HepG2 (cell line): ENCODE data around the gene UST. TPM values are rescaled to one million over a fixed set of nuclear protein-coding genes. Genes with fewer than 3 reads are reported as not detected.

Experiments used
- ATAC-seq: fragments of 200-7000 bp; cut with Tn5 transposase; 3 replicates; pipeline ENCODE4 v1.9.1; 2020; ENCODE audit warnings: mild to moderate bottlenecking, moderate library complexity
- BruUV-seq: library from RNA; stranded (reverse); fragments of 400-500 nt; replicated peaks from 2 replicates; lab custom pipeline; 2021; lab: Mats Ljungman, UMichigan
- CTCF ChIA-PET: fragments of 300-600 bp; formaldehyde crosslinking; extraction: SDS; loops from one replicate; lab custom pipeline; 2021; ENCODE audit warnings: low total read pairs, inconsistent platforms, low intra/inter-chr PET ratio; lab: Yijun Ruan, JAX
- POLR2A ChIA-PET: fragments of 350-600 bp; sonication (Branson Sonifier 250); formaldehyde crosslinking; loops from one replicate; lab custom pipeline; 2020; ENCODE audit warnings: antibody characterized with exemption, inconsistent platforms; lab: Yijun Ruan, JAX
- DNase-seq: peaks from one replicate; pipeline ENCODE4 v3.0.0-alpha.2; 2015; ENCODE audit warnings: low spot score
- FAIRE-seq: peaks from 3 replicates; lab custom pipeline; 2011; peaks lifted over from hg19 to GRCh38; lab: Jason Lieb, UNC
- H2AFZ ChIP-seq: one replicate; pipeline ENCODE4 v1.6.1; 2011; ENCODE audit warnings: low read length, inconsistent platforms
- H3K27ac ChIP-seq: fragments of 300-600 bp; 3 replicates; pipeline ENCODE4 v1.8.0; 2011; ENCODE audit warnings: mixed run types, mild to moderate bottlenecking, mixed read lengths, low read length, inconsistent platforms; ENCODE audit not compliant: insufficient read depth; ENCODE audit errors: extremely low read length
- H3K27me3 ChIP-seq, 2 experiments: fragments of 200-600 bp in 1 of 2; 2 replicates in 1 of 2; 3 replicates in 1 of 2; pipeline versions ENCODE4 v1.6.0 to v1.8.0; 2011; ENCODE audit warnings: low read length in 2 of 2, mild to moderate bottlenecking in 2 of 2, moderate library complexity in 2 of 2, inconsistent platforms in 1 of 2; ENCODE audit not compliant: insufficient read depth in 2 of 2, control insufficient read depth in 1 of 2
- H3K36me3 ChIP-seq, 2 experiments: fragments of 200-600 bp in 1 of 2; replicated peaks in 1 of 2; 2 replicates in 1 of 2; 3 replicates in 1 of 2; pipeline versions ENCODE4 v1.5.1 to v1.8.0; 2011; ENCODE audit warnings: low read length in 2 of 2, inconsistent platforms in 1 of 2; ENCODE audit not compliant: insufficient read depth in 2 of 2, control insufficient read depth in 1 of 2
- H3K4me1 ChIP-seq: 2 replicates; pipeline ENCODE4 v1.5.1; 2012; ENCODE audit warnings: low read length, inconsistent platforms; ENCODE audit not compliant: insufficient read depth
- H3K4me2 ChIP-seq: 2 replicates; pipeline ENCODE4 v1.6.0; 2011; ENCODE audit warnings: low read depth, low read length, inconsistent platforms
- H3K4me3 ChIP-seq, 3 experiments: fragments of 200-600 bp in 1 of 3; sonication (generic), shearing (Covaris generic) in 1 of 3; replicated peaks in 1 of 3; 2 replicates each; pipeline ENCODE4 v1.5.1; 2011 to 2016; ENCODE audit warnings: low read length in 3 of 3, inconsistent platforms in 2 of 3, low read depth in 2 of 3, mild to moderate bottlenecking in 2 of 3, control low read depth in 1 of 3, mixed read lengths in 1 of 3; ENCODE audit not compliant: insufficient read depth in 1 of 3
- H3K79me2 ChIP-seq: one replicate; pipeline ENCODE4 v1.6.1; 2011; ENCODE audit warnings: low read length, inconsistent platforms; ENCODE audit not compliant: insufficient read depth
- H3K9ac ChIP-seq: 2 replicates; pipeline ENCODE4 v1.6.0; 2011; ENCODE audit warnings: mild to moderate bottlenecking, low read depth, low read length, inconsistent platforms; ENCODE audit not compliant: insufficient read depth
- H3K9me3 ChIP-seq: 2 replicates; pipeline ENCODE4 v1.5.1; 2012; ENCODE audit warnings: mild to moderate bottlenecking, low read length
- H4K20me1 ChIP-seq: 2 replicates; pipeline ENCODE4 v1.6.0; 2011; ENCODE audit warnings: inconsistent platforms, mild to moderate bottlenecking, low read length, moderate library complexity; ENCODE audit not compliant: insufficient read depth
- ATRX ChIP-seq: sonication (generic); formaldehyde crosslinking; IDR thresholded peaks from 2 replicates; pipeline ENCODE4 v1.4.0; 2020; ENCODE audit warnings: missing genetic modification reagents, borderline replicate concordance
- BRCA1 ChIP-seq: sonication (generic); formaldehyde crosslinking; IDR thresholded peaks from 2 replicates; pipeline ENCODE4 v1.4.0; 2020; ENCODE audit warnings: missing genetic modification reagents
- GATAD1 ChIP-seq: IDR thresholded peaks from 2 replicates; pipeline ENCODE4 v1.6.1; 2016; ENCODE audit warnings: missing genetic modification reagents, missing compliant biosample characterization
- HMG20B ChIP-seq: conservative IDR thresholded peaks from 2 replicates; pipeline ENCODE4 v1.6.1; 2016; ENCODE audit warnings: missing genetic modification reagents, missing compliant biosample characterization
- KAT2B ChIP-seq: fragments of 150-350 bp; IDR thresholded peaks from 2 replicates; pipeline ENCODE4 v1.6.1; 2014; ENCODE audit warnings: low read depth, low read length, borderline replicate concordance
- KDM5B ChIP-seq: sonication (generic); formaldehyde crosslinking; IDR thresholded peaks from 2 replicates; pipeline ENCODE4 v1.4.0; 2020; ENCODE audit warnings: missing genetic modification reagents, mild to moderate bottlenecking, borderline replicate concordance
- NBN ChIP-seq: fragments of 450-650 bp; conservative IDR thresholded peaks from 2 replicates; pipeline ENCODE4 v1.6.1; 2017
- NFKBIZ ChIP-seq: IDR thresholded peaks from 2 replicates; pipeline ENCODE4 v1.6.1; 2018; ENCODE audit warnings: missing genetic modification reagents, missing compliant biosample characterization
- RBM39 ChIP-seq: fragments of 200-400 bp; formaldehyde crosslinking; IDR thresholded peaks from one replicate; pipeline ENCODE4 v1.6.1; 2018; ENCODE audit warnings: antibody characterized with exemption, mild to moderate bottlenecking, low read depth, low read length; ENCODE audit not compliant: poor library complexity, severe bottlenecking
- SRY ChIP-seq: sonication (generic); formaldehyde crosslinking; IDR thresholded peaks from 2 replicates; pipeline ENCODE4 v1.8.0; 2022; ENCODE audit warnings: mild to moderate bottlenecking, missing genetic modification reagents
- ZNF3 ChIP-seq: IDR thresholded peaks from 2 replicates; pipeline ENCODE4 v1.7.0; 2017; ENCODE audit warnings: inconsistent platforms
- ZNF83 ChIP-seq: sonication (generic); formaldehyde crosslinking; IDR thresholded peaks from 2 replicates; pipeline ENCODE4 v1.4.0; 2020; ENCODE audit warnings: missing genetic modification reagents, mild to moderate bottlenecking, borderline replicate concordance
- ZSCAN31 ChIP-seq: sonication (generic); formaldehyde crosslinking; IDR thresholded peaks from 2 replicates; pipeline ENCODE4 v1.5.0; 2020; ENCODE audit warnings: low read depth, mild to moderate bottlenecking, missing genetic modification reagents
- WGBS: methylation state at CpG from one replicate; pipeline ENCODE4 v1.1.6; 2017; ENCODE audit warnings: low lambda C conversion rate; 5-methylcytosine and 5-hydroxymethylcytosine counted together
- in situ Hi-C: cut with HindIII; loops from 2 replicates; pipeline ENCODE4 v1.10.0; 2017; ENCODE audit warnings: low pct_unique_long_range_greater_than_20kb; ENCODE audit not compliant: extremely low pct_ligation_motif_present
- intact Hi-C: fragments of 100-400 bp; cut with micrococcal nuclease; formaldehyde crosslinking; loops from one replicate; pipeline ENCODE4 v1.10.0; 2022; ENCODE audit not compliant: unreplicated experiment
- polyA plus RNA-seq, 8 experiments: library from polyadenylated mRNA; depleted of rRNA in 3 of 8; stranded (reverse) in 7 of 8; unstranded in 1 of 8; fragments of >200 nt; fragmentation: Illumina TruSeq in 4 of 8; extraction: Trizol in 4 of 8; gene quantifications; 2 replicates each; pipeline versions ENCODE4 v1.2.1 to v1.2.3, GENCODE V29; 2011 to 2016; ENCODE audit warnings: low read depth in 4 of 8, missing spikeins in 1 of 8, mixed read lengths in 1 of 8; ENCODE audit not compliant: insufficient read depth in 1 of 8
- total RNA-seq, 5 experiments: library from RNA; depleted of rRNA; stranded (reverse); fragments of >200 nt; fragmentation: Illumina TruSeq; extraction: Trizol; gene quantifications; 2 replicates each; pipeline ENCODE4 v1.2.3, GENCODE V29; 2016; ENCODE audit warnings: low read depth in 1 of 5
- TF ChIP-seq, protein P1 (sequence below): sonication (generic); formaldehyde crosslinking; IDR thresholded peaks from 2 replicates; pipeline ENCODE4 v1.4.0; 2020; ENCODE audit warnings: missing genetic modification reagents
- TF ChIP-seq, protein P2 (sequence below), 2 experiments: sonication (generic) in 1 of 2; formaldehyde crosslinking in 1 of 2; IDR thresholded peaks; 2 replicates each; pipeline versions ENCODE4 v1.4.0 to v1.6.1; 2016 to 2020; ENCODE audit warnings: borderline replicate concordance in 1 of 2, low read depth in 1 of 2, mild to moderate bottlenecking in 1 of 2, missing genetic modification reagents in 1 of 2
- TF ChIP-seq, protein P3 (sequence below): sonication (generic); formaldehyde crosslinking; IDR thresholded peaks from 2 replicates; pipeline ENCODE4 v1.8.0; 2022; ENCODE audit warnings: mild to moderate bottlenecking, missing genetic modification reagents

UST gene
- total and polyA plus RNA-seq, 2 of the 13 experiments (the other 11 are each of a cell fraction or from before 2014, with no cell fraction given), result 0.27 TPM; not detected in 1

DNA sequence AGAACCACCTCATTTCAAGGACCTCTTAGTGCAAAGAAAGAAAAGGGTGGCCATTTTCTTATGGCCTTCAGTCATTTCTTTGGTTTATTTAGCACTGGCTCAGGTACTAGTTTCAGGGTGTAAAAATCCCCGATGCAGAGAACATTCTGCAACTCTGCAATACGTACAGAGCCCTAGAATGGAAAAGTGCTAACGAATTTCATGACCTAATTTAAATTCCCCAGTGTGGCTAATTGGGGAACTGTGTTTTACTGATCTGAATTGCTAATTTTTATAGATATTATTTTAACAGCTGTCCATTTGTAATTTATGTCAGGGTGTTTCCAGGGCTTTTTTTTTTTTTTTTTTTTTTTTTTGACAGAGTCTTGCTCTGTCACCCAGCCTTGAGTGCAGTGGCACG lies 160.7 kb downstream of the UST start:
- intact Hi-C loops (no loop called here), in situ Hi-C loops (no loop called here)
- Histone ChIP-seq H3K36me3 (no peaks in the 10 kb centered on the region), H3K4me1 (no peaks in the 10 kb centered on the region; the same call in 1 of the 2 replicates), H3K4me2 (no peak overlapping the region), H3K79me2 (no peaks in the 10 kb centered on the region), H3K9ac (no peak overlapping the region), H3K4me3 (no peak overlapping the region), H3K9me3 (no peaks in the 10 kb centered on the region), H4K20me1 (no peaks in the 10 kb centered on the region), H3K27me3 (peaks cover 0 to 11% of the 10 kb centered on the region in 2 experiments; a peak in 2 of 5 replicates), H2AFZ (no peak overlapping the region), H3K27ac (no peak overlapping the region)
- 15% methylated on average over 4 of the region's 4 CpGs for WGBS
- no TSS peak for BruUV-seq
- FAIRE-seq, result no peak
- ATAC-seq, result no peak
- no peak for DNase-seq
- ChIA-PET POLR2A (no interaction called here), CTCF (no interaction called here)
- TF ChIP-seq, protein P1, sequence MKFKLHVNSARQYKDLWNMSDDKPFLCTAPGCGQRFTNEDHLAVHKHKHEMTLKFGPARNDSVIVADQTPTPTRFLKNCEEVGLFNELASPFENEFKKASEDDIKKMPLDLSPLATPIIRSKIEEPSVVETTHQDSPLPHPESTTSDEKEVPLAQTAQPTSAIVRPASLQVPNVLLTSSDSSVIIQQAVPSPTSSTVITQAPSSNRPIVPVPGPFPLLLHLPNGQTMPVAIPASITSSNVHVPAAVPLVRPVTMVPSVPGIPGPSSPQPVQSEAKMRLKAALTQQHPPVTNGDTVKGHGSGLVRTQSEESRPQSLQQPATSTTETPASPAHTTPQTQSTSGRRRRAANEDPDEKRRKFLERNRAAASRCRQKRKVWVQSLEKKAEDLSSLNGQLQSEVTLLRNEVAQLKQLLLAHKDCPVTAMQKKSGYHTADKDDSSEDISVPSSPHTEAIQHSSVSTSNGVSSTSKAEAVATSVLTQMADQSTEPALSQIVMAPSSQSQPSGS (CRISPR knock-in tag), result no peak
- TF ChIP-seq RBM39, result no peak
- TF ChIP-seq GATAD1 (CRISPR knock-in tag), result no peak
- TF ChIP-seq ATRX (CRISPR knock-in tag), result no peak
- TF ChIP-seq BRCA1, result no peak
- TF ChIP-seq HMG20B (CRISPR knock-in tag), result no peak
- no peak for TF ChIP-seq KDM5B (CRISPR knock-in tag)
- no peak for TF ChIP-seq SRY (CRISPR knock-in tag)
- TF ChIP-seq NFKBIZ (CRISPR knock-in tag), result no peak
- TF ChIP-seq, protein P2, sequence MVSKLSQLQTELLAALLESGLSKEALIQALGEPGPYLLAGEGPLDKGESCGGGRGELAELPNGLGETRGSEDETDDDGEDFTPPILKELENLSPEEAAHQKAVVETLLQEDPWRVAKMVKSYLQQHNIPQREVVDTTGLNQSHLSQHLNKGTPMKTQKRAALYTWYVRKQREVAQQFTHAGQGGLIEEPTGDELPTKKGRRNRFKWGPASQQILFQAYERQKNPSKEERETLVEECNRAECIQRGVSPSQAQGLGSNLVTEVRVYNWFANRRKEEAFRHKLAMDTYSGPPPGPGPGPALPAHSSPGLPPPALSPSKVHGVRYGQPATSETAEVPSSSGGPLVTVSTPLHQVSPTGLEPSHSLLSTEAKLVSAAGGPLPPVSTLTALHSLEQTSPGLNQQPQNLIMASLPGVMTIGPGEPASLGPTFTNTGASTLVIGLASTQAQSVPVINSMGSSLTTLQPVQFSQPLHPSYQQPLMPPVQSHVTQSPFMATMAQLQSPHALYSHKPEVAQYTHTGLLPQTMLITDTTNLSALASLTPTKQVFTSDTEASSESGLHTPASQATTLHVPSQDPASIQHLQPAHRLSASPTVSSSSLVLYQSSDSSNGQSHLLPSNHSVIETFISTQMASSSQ (IDR thresholded peaks at IDR 0.05; ENCODE audit: low read depth), result no peak
- TF ChIP-seq, protein P2 (CRISPR knock-in tag; IDR thresholded peaks at IDR 0.05; ENCODE audit: borderline replicate concordance), result no peak
- TF ChIP-seq ZSCAN31, result no peak
- no peak for TF ChIP-seq KAT2B
- TF ChIP-seq ZNF83 (CRISPR knock-in tag), result no peak
- no peak for TF ChIP-seq NBN
- no peak for TF ChIP-seq ZNF3 (CRISPR knock-in tag)
- TF ChIP-seq, protein P3, sequence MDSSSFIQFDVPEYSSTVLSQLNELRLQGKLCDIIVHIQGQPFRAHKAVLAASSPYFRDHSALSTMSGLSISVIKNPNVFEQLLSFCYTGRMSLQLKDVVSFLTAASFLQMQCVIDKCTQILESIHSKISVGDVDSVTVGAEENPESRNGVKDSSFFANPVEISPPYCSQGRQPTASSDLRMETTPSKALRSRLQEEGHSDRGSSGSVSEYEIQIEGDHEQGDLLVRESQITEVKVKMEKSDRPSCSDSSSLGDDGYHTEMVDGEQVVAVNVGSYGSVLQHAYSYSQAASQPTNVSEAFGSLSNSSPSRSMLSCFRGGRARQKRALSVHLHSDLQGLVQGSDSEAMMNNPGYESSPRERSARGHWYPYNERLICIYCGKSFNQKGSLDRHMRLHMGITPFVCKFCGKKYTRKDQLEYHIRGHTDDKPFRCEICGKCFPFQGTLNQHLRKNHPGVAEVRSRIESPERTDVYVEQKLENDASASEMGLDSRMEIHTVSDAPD (CRISPR knock-in tag), result no peak
